ENCODE measurements around the gene TGM3.

Gene TGM3

GRCh38 chr20:2381303-2381702 lies 85.5 kb downstream of the TGM3 start:
- TF ChIP-seq CTCF (IDR thresholded peaks at IDR 0.05; ENCODE audit: low read depth, low read length, missing control alignments): no peak
- H3K4me3 ChIP-seq (ENCODE audit: low read depth, low read length): no peak overlapping the region
- no peak for DNase-seq (ENCODE audit: low read depth)
- in situ Hi-C loops (cut with HindIII; ENCODE audit: low sequenced_read_pairs): no loop called here

GRCh38 chr20:2382833-2383232 lies 87.0 kb downstream of the TGM3 start:
- in situ Hi-C loops (cut with HindIII; ENCODE audit: low sequenced_read_pairs): no loop called here
- H3K4me3 ChIP-seq (ENCODE audit: low read depth, low read length): no peak overlapping the region
- no peak for TF ChIP-seq CTCF (IDR thresholded peaks at IDR 0.05; ENCODE audit: low read depth, low read length, missing control alignments)
- DNase-seq (ENCODE audit: low read depth): no peak

GRCh38 chr20:2385026-2385425 lies 89.2 kb downstream of the TGM3 start:
- in situ Hi-C loops (cut with HindIII; ENCODE audit: low sequenced_read_pairs): no loop called here
- TF ChIP-seq CTCF (IDR thresholded peaks at IDR 0.05; ENCODE audit: low read depth, low read length, missing control alignments): no peak
- DNase-seq (ENCODE audit: low read depth): no peak

GRCh38 chr20:2385496-2385895 lies 89.7 kb downstream of the TGM3 start:
- no peak overlapping the region for H3K4me3 ChIP-seq (ENCODE audit: low read depth, low read length)
- in situ Hi-C loops (cut with HindIII; ENCODE audit: low sequenced_read_pairs): no loop called here
- no peak for DNase-seq (ENCODE audit: low read depth)
- no peak for TF ChIP-seq CTCF (IDR thresholded peaks at IDR 0.05; ENCODE audit: low read depth, low read length, missing control alignments)

More at GRCh38 chr20:2385026-2385425, 89.2 kb downstream of the TGM3 start:
- no peak overlapping the region for H3K4me3 ChIP-seq (ENCODE audit: low read depth, low read length)

GRCh38 chr20:2386516-2387179 lies 90.8 kb downstream of the TGM3 start:
- TF ChIP-seq CTCF (IDR thresholded peaks at IDR 0.05; ENCODE audit: low read depth, low read length, missing control alignments): no peak
- in situ Hi-C loops (cut with HindIII; ENCODE audit: low sequenced_read_pairs): no loop called here
- DNase-seq (ENCODE audit: low read depth): no peak
- H3K4me3 ChIP-seq (ENCODE audit: low read depth, low read length): no peak overlapping the region

- DNase-seq (ENCODE audit: low read depth): no peak
- no peak overlapping the region for H3K4me3 ChIP-seq (ENCODE audit: low read depth, low read length)
- in situ Hi-C loops (cut with HindIII; ENCODE audit: low sequenced_read_pairs): no loop called here
- TF ChIP-seq CTCF (IDR thresholded peaks at IDR 0.05; ENCODE audit: low read depth, low read length, missing control alignments): peak; percentile 43
These were observed 91.4 kb downstream of the TGM3 start for GRCh38 chr20:2387180-2387577.

Data from astrocyte of the cerebellum (primary cell).